HepG2 (cell line): Measurements from ENCODE around the gene FAM222A. TPM values are rescaled to one million over a fixed set of nuclear protein-coding genes. Genes with fewer than 3 reads are reported as not detected.

ENCODE experiments used
- ATAC-seq: fragments of 200-7000 bp; cut with Tn5 transposase; 3 replicates; pipeline ENCODE4 v1.9.1; 2020; ENCODE audit warnings: mild to moderate bottlenecking, moderate library complexity
- BruUV-seq: library from RNA; stranded (reverse); fragments of 400-500 nt; replicated peaks from 2 replicates; lab custom pipeline; 2021; lab: Mats Ljungman, UMichigan
- CTCF ChIA-PET: fragments of 300-600 bp; formaldehyde crosslinking; extraction: SDS; loops from one replicate; lab custom pipeline; 2021; ENCODE audit warnings: low total read pairs, inconsistent platforms, low intra/inter-chr PET ratio; lab: Yijun Ruan, JAX
- POLR2A ChIA-PET: fragments of 350-600 bp; sonication (Branson Sonifier 250); formaldehyde crosslinking; loops from one replicate; lab custom pipeline; 2020; ENCODE audit warnings: antibody characterized with exemption, inconsistent platforms; lab: Yijun Ruan, JAX
- DNase-seq: peaks from one replicate; pipeline ENCODE4 v3.0.0-alpha.2; 2015; ENCODE audit warnings: low spot score
- FAIRE-seq: peaks from 3 replicates; lab custom pipeline; 2011; peaks lifted over from hg19 to GRCh38; lab: Jason Lieb, UNC
- H2AFZ ChIP-seq: one replicate; pipeline ENCODE4 v1.6.1; 2011; ENCODE audit warnings: low read length, inconsistent platforms
- H3K27ac ChIP-seq: fragments of 300-600 bp; 3 replicates; pipeline ENCODE4 v1.8.0; 2011; ENCODE audit warnings: mixed run types, mild to moderate bottlenecking, mixed read lengths, low read length, inconsistent platforms; ENCODE audit not compliant: insufficient read depth; ENCODE audit errors: extremely low read length
- H3K27me3 ChIP-seq, 2 experiments: fragments of 200-600 bp in 1 of 2; 2 replicates in 1 of 2; 3 replicates in 1 of 2; pipeline versions ENCODE4 v1.6.0 to v1.8.0; 2011; ENCODE audit warnings: low read length in 2 of 2, mild to moderate bottlenecking in 2 of 2, moderate library complexity in 2 of 2, inconsistent platforms in 1 of 2; ENCODE audit not compliant: insufficient read depth in 2 of 2, control insufficient read depth in 1 of 2
- H3K36me3 ChIP-seq, 2 experiments: fragments of 200-600 bp in 1 of 2; replicated peaks in 1 of 2; 2 replicates in 1 of 2; 3 replicates in 1 of 2; pipeline versions ENCODE4 v1.5.1 to v1.8.0; 2011; ENCODE audit warnings: low read length in 2 of 2, inconsistent platforms in 1 of 2; ENCODE audit not compliant: insufficient read depth in 2 of 2, control insufficient read depth in 1 of 2
- H3K4me1 ChIP-seq: 2 replicates; pipeline ENCODE4 v1.5.1; 2012; ENCODE audit warnings: low read length, inconsistent platforms; ENCODE audit not compliant: insufficient read depth
- H3K4me2 ChIP-seq: 2 replicates; pipeline ENCODE4 v1.6.0; 2011; ENCODE audit warnings: low read depth, low read length, inconsistent platforms
- H3K4me3 ChIP-seq, 3 experiments: fragments of 200-600 bp in 1 of 3; sonication (generic), shearing (Covaris generic) in 1 of 3; replicated peaks in 1 of 3; 2 replicates each; pipeline ENCODE4 v1.5.1; 2011 to 2016; ENCODE audit warnings: low read length in 3 of 3, inconsistent platforms in 2 of 3, low read depth in 2 of 3, mild to moderate bottlenecking in 2 of 3, control low read depth in 1 of 3, mixed read lengths in 1 of 3; ENCODE audit not compliant: insufficient read depth in 1 of 3
- H3K79me2 ChIP-seq: one replicate; pipeline ENCODE4 v1.6.1; 2011; ENCODE audit warnings: low read length, inconsistent platforms; ENCODE audit not compliant: insufficient read depth
- H3K9ac ChIP-seq: 2 replicates; pipeline ENCODE4 v1.6.0; 2011; ENCODE audit warnings: mild to moderate bottlenecking, low read depth, low read length, inconsistent platforms; ENCODE audit not compliant: insufficient read depth
- H3K9me3 ChIP-seq: 2 replicates; pipeline ENCODE4 v1.5.1; 2012; ENCODE audit warnings: mild to moderate bottlenecking, low read length
- H4K20me1 ChIP-seq: 2 replicates; pipeline ENCODE4 v1.6.0; 2011; ENCODE audit warnings: inconsistent platforms, mild to moderate bottlenecking, low read length, moderate library complexity; ENCODE audit not compliant: insufficient read depth
- FOXM1 ChIP-seq: sonication (generic); formaldehyde crosslinking; IDR thresholded peaks from 2 replicates; pipeline ENCODE4 v1.5.0; 2020; ENCODE audit warnings: missing genetic modification reagents
- KLF6 ChIP-seq: IDR thresholded peaks from 2 replicates; pipeline ENCODE4 v1.8.0; 2016; ENCODE audit warnings: missing biosample characterization, missing genetic modification reagents
- LBX2 ChIP-seq: sonication (generic); formaldehyde crosslinking; IDR thresholded peaks from 2 replicates; pipeline ENCODE4 v1.5.0; 2020; ENCODE audit warnings: missing genetic modification reagents, mild to moderate bottlenecking, borderline replicate concordance
- MIER3 ChIP-seq: IDR thresholded peaks from 2 replicates; pipeline ENCODE4 v1.6.1; 2016; ENCODE audit warnings: missing compliant biosample characterization, borderline replicate concordance
- MTA3 ChIP-seq: sonication (generic); formaldehyde crosslinking; IDR thresholded peaks from 2 replicates; pipeline ENCODE4 v1.4.0; 2020; ENCODE audit warnings: missing genetic modification reagents
- SP1 ChIP-seq, 2 experiments: fragments of 450-650 bp in 1 of 2; sonication (generic) in 1 of 2; formaldehyde crosslinking in 1 of 2; IDR thresholded peaks; 2 replicates each; pipeline versions ENCODE4 v1.4.0 to v1.6.1; 2016 to 2020; ENCODE audit warnings: missing genetic modification reagents in 1 of 2
- SRSF1 ChIP-seq: fragments of 200-400 bp; formaldehyde crosslinking; optimal IDR thresholded peaks from 2 replicates; pipeline ENCODE3; 2017; ENCODE audit warnings: mild to moderate bottlenecking, low read depth, low read length, moderate library complexity
- ZNF136 ChIP-seq: sonication (generic); formaldehyde crosslinking; IDR thresholded peaks from 2 replicates; pipeline ENCODE4 v1.8.1; 2022; ENCODE audit warnings: low read depth, mild to moderate bottlenecking, moderate library complexity, missing genetic modification reagents
- ZNF230 ChIP-seq: sonication (generic); formaldehyde crosslinking; IDR thresholded peaks from 2 replicates; pipeline ENCODE4 v1.4.0; 2020; ENCODE audit warnings: mild to moderate bottlenecking, missing genetic modification reagents
- ZNF24 ChIP-seq: fragments of 450-650 bp; IDR thresholded peaks from 2 replicates; pipeline ENCODE4 v1.6.1; 2017; ENCODE audit warnings: antibody characterized with exemption, mild to moderate bottlenecking
- ZNF441 ChIP-seq: sonication (generic); formaldehyde crosslinking; IDR thresholded peaks from 2 replicates; pipeline ENCODE4 v1.7.0; 2021; ENCODE audit warnings: missing genetic modification reagents, borderline replicate concordance
- ZNF563 ChIP-seq: sonication (generic); formaldehyde crosslinking; IDR thresholded peaks from 2 replicates; pipeline ENCODE4 v1.8.0; 2022; ENCODE audit warnings: mild to moderate bottlenecking, moderate library complexity, missing genetic modification reagents
- ZNF572 ChIP-seq: sonication (generic); formaldehyde crosslinking; IDR thresholded peaks from 2 replicates; pipeline ENCODE4 v1.5.1; 2020; ENCODE audit warnings: mild to moderate bottlenecking, missing genetic modification reagents
- ZNF878 ChIP-seq: sonication (generic); formaldehyde crosslinking; IDR thresholded peaks from 2 replicates; pipeline ENCODE4 v1.8.1; 2023; ENCODE audit warnings: mild to moderate bottlenecking, missing genetic modification reagents, moderate library complexity
- WGBS: methylation state at CpG from one replicate; pipeline ENCODE4 v1.1.6; 2017; ENCODE audit warnings: low lambda C conversion rate; 5-methylcytosine and 5-hydroxymethylcytosine counted together
- in situ Hi-C: cut with HindIII; loops from 2 replicates; pipeline ENCODE4 v1.10.0; 2017; ENCODE audit warnings: low pct_unique_long_range_greater_than_20kb; ENCODE audit not compliant: extremely low pct_ligation_motif_present
- intact Hi-C: fragments of 100-400 bp; cut with micrococcal nuclease; formaldehyde crosslinking; loops from one replicate; pipeline ENCODE4 v1.10.0; 2022; ENCODE audit not compliant: unreplicated experiment
- polyA plus RNA-seq, 8 experiments: library from polyadenylated mRNA; depleted of rRNA in 3 of 8; stranded (reverse) in 7 of 8; unstranded in 1 of 8; fragments of >200 nt; fragmentation: Illumina TruSeq in 4 of 8; extraction: Trizol in 4 of 8; gene quantifications; 2 replicates each; pipeline versions ENCODE4 v1.2.1 to v1.2.3, GENCODE V29; 2011 to 2016; ENCODE audit warnings: low read depth in 4 of 8, missing spikeins in 1 of 8, mixed read lengths in 1 of 8; ENCODE audit not compliant: insufficient read depth in 1 of 8
- total RNA-seq, 5 experiments: library from RNA; depleted of rRNA; stranded (reverse); fragments of >200 nt; fragmentation: Illumina TruSeq; extraction: Trizol; gene quantifications; 2 replicates each; pipeline ENCODE4 v1.2.3, GENCODE V29; 2016; ENCODE audit warnings: low read depth in 1 of 5
- TF ChIP-seq, protein P1 (sequence below): sonication (generic); formaldehyde crosslinking; IDR thresholded peaks from 2 replicates; pipeline ENCODE4 v1.4.0; 2020; ENCODE audit warnings: missing genetic modification reagents

FAM222A gene
- total and polyA plus RNA-seq, 2 of the 13 experiments (the other 11 are each of a cell fraction or from before 2014, with no cell fraction given) = 2.7 to 9.6 TPM

DNA sequence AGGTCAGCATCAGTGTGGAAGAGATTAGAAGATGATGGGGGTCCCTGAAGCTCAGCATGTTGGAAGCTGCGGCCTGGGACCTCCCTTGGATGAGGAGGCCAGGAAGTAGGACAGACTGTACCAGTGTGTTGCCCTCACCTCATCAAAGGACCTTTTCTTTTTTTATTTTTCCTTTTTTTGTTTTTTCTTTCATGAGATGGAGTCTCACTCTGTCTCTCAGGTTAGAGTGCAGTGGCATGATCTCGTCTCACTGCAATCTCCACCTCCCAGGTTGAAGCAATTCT, 16.4 kb upstream of the FAM222A start:
- 30% methylated on average over 2 of the region's 2 CpGs for WGBS
- H4K20me1 ChIP-seq = no peaks in the 10 kb centered on the region
- H2AFZ ChIP-seq = no peak overlapping the region
- TF ChIP-seq ZNF572 (CRISPR knock-in tag) = peak; percentile 54; the same call in 1 of the 2 replicates
- no peak for TF ChIP-seq ZNF230 (CRISPR knock-in tag)
- no peak for FAIRE-seq
- no peak overlapping the region for H3K4me2 ChIP-seq
- in situ Hi-C loops = no loop called here
- no peak overlapping the region for H3K9ac ChIP-seq
- no peaks in the 10 kb centered on the region for H3K9me3 ChIP-seq
- H3K4me1 ChIP-seq = peaks cover 25% of the 10 kb centered on the region
- no peak for ATAC-seq
- H3K79me2 ChIP-seq = no peaks in the 10 kb centered on the region
- DNase-seq = no peak
- CTCF ChIA-PET = no interaction called here
- POLR2A ChIA-PET = no interaction called here
- intact Hi-C loops = no loop called here
- H3K27me3 ChIP-seq = peaks cover 1 to 8% of the 10 kb centered on the region in 2 experiments; a peak in 3 of 5 replicates
- no peaks in the 10 kb centered on the region for H3K36me3 ChIP-seq
- H3K27ac ChIP-seq = no peak overlapping the region
- BruUV-seq = no TSS peak
- H3K4me3 ChIP-seq = no peak overlapping the region

GRCh38 chr12:109697877-109698468, 15.7 kb upstream of the FAM222A start:
- CTCF ChIA-PET = no interaction called here
- BruUV-seq = no TSS peak
- H4K20me1 ChIP-seq = no peaks in the 10 kb centered on the region
- intact Hi-C loops = no loop called here
- DNase-seq (no peak), ATAC-seq (no peak), FAIRE-seq (no peak)
- POLR2A ChIA-PET = no interaction called here
- H3K79me2 ChIP-seq = no peaks in the 10 kb centered on the region
- peaks cover 25% of the 10 kb centered on the region for H3K4me1 ChIP-seq
- H3K9ac ChIP-seq = no peak overlapping the region
- H3K36me3 ChIP-seq = no peaks in the 10 kb centered on the region
- H2AFZ ChIP-seq = no peak overlapping the region
- H3K9me3 ChIP-seq = no peaks in the 10 kb centered on the region
- no peak overlapping the region for H3K4me2 ChIP-seq
- no peak overlapping the region for H3K27ac ChIP-seq
- 31% methylated on average over 5 of the region's 11 CpGs for WGBS
- no peak overlapping the region for H3K4me3 ChIP-seq
- peaks cover 1 to 8% of the 10 kb centered on the region in 2 experiments; a peak in 3 of 5 replicates for H3K27me3 ChIP-seq
- in situ Hi-C loops = no loop called here
- no peak for TF ChIP-seq MIER3
- TF ChIP-seq ZNF441 (CRISPR knock-in tag) = no peak
- TF ChIP-seq MTA3 (CRISPR knock-in tag) = no peak
- TF ChIP-seq LBX2 (CRISPR knock-in tag) = no peak
- TF ChIP-seq FOXM1 (CRISPR knock-in tag) = no peak
- no peak for TF ChIP-seq KLF6 (CRISPR knock-in tag)
- no peak for TF ChIP-seq ZNF878 (CRISPR knock-in tag)
- TF ChIP-seq, protein P1, sequence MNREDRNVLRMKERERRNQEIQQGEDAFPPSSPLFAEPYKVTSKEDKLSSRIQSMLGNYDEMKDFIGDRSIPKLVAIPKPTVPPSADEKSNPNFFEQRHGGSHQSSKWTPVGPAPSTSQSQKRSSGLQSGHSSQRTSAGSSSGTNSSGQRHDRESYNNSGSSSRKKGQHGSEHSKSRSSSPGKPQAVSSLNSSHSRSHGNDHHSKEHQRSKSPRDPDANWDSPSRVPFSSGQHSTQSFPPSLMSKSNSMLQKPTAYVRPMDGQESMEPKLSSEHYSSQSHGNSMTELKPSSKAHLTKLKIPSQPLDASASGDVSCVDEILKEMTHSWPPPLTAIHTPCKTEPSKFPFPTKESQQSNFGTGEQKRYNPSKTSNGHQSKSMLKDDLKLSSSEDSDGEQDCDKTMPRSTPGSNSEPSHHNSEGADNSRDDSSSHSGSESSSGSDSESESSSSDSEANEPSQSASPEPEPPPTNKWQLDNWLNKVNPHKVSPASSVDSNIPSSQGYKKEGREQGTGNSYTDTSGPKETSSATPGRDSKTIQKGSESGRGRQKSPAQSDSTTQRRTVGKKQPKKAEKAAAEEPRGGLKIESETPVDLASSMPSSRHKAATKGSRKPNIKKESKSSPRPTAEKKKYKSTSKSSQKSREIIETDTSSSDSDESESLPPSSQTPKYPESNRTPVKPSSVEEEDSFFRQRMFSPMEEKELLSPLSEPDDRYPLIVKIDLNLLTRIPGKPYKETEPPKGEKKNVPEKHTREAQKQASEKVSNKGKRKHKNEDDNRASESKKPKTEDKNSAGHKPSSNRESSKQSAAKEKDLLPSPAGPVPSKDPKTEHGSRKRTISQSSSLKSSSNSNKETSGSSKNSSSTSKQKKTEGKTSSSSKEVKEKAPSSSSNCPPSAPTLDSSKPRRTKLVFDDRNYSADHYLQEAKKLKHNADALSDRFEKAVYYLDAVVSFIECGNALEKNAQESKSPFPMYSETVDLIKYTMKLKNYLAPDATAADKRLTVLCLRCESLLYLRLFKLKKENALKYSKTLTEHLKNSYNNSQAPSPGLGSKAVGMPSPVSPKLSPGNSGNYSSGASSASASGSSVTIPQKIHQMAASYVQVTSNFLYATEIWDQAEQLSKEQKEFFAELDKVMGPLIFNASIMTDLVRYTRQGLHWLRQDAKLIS (CRISPR knock-in tag) = no peak
- no peak for TF ChIP-seq ZNF563 (CRISPR knock-in tag)
- no peak for TF ChIP-seq SRSF1
- no peak for TF ChIP-seq ZNF136 (CRISPR knock-in tag)
- no peak for TF ChIP-seq SP1 (IDR thresholded peaks at IDR 0.05)
- TF ChIP-seq SP1 (CRISPR knock-in tag; IDR thresholded peaks at IDR 0.05) = no peak
- TF ChIP-seq ZNF24 = no peak
